GM19397 (cell line): ENCODE measurements around the gene CCSER1.
"Not testable (repeated sequence)": the region's sequence is repeated elsewhere in the genome, so short reads cannot be mapped to it uniquely, and the experiment has no call there.

Experiments used
- ATAC-seq: cut with Tn5 transposase; IDR thresholded peaks from one replicate; pipeline ENCODE4 v1.9.1; 2021; ENCODE audit warnings: mild to moderate bottlenecking, moderate library complexity; ENCODE audit not compliant: unreplicated experiment

CCSER1 gene

GRCh38 chr4:90425893-90426292, 298.7 kb downstream of the CCSER1 start:
- ATAC-seq: no peak

DNA sequence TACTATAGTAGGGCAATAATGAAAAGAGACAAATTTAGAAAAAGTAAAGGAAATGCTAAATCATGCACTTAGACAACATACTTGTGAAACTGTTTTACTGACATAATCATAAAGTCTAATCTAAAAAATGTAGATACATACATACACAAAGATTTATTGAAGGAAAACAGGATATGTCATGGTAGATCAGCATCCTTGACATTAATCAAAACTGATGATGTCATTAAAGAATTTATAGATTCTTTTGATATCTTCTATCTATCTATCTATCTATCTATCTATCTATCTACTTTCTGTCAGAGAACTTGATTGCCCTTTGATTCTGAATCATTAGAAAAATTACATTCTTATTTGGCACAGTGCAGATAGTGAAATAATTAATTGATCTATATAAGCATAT, 311.3 kb downstream of the CCSER1 start:
- no peak for ATAC-seq

GRCh38 chr4:90441770-90442169, 314.6 kb downstream of the CCSER1 start:
- ATAC-seq: no peak

DNA sequence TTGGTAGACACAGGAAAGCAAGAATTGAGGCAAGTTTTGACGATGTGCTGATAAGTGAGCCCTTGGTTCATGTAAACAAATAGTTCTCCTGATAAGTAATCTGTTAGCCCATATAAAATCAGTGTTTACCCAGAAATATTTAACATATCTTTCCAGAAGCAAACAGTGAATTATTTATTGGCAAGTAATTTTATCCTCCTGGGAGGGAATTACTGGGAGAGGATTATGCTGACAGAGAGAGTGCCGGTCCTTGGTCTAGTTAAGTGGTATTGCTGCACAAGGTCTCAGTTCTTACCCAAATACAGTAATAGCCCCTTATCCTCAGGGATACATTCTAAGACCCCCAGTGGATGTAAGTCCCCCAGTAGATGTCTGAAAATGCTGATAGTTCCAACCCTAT, 315.4 kb downstream of the CCSER1 start:
- no peak for ATAC-seq

GRCh38 chr4:90443231-90443630, 316.0 kb downstream of the CCSER1 start:
- no peak for ATAC-seq

DNA sequence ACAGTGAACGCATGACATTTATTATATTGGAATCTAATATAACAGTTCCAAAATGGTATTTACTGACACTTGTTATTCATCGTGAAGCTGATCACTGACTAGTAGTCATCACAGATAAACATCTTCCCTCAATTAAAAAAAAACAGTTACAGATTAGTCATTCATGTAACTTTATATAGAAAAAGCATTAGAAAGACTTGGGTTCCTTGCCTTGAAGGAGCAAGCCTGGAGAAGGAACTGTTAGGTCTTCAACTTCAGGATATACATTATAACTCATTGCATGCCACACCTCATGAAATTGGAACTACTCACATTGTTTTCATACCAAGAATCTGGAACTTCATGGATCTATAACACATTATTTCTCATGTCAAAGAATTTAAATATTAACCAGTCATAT, 317.7 kb downstream of the CCSER1 start:
- no peak for ATAC-seq

GRCh38 chr4:90445380-90445779, 318.2 kb downstream of the CCSER1 start:
- no peak for ATAC-seq

DNA sequence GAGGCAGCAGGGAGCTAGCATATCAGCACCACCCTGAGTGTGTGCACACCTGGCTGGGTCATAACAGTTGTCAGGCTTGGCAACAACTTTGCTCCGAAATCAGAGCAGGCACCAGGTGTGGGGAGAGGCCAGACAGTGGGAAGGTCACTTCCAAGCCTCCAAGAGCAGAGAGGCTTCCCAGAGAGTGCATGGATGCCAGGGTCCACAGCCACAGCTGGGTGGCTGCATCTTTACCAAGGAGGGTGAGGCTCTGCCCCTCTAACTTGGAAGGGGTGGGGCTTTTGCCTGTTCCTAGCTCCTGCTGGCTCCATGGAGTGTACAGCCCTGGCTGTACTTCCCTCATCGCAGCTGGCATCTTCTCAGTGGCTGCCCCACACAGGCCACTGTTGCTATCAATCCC, 322.4 kb downstream of the CCSER1 start:
- ATAC-seq: no peak

GRCh38 chr4:90456891-90457290, 329.7 kb downstream of the CCSER1 start:
- no peak for ATAC-seq

GRCh38 chr4:90457817-90458216, 330.6 kb downstream of the CCSER1 start:
- no peak for ATAC-seq

DNA sequence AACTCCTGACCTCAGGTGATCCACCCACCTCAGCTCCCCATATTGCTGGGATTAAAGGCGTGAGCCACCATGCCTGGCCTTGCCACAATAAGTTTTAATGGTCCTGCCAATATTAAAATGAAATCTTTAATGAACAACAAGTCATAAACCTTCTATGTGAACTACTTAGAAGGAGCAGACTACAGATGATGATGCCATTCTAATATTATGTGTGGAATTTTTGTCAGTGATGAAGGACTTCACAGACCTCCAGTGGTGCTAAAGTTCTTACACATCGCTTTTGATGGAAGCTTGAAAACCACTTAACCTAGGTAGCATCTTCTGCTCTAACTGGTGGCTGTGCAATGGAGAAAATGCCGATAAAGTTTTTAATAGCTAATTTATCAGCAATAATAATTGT, 331.4 kb downstream of the CCSER1 start:
- ATAC-seq: no peak

- ATAC-seq: no peak
Observed at GRCh38 chr4:90474484-90474883, 347.3 kb downstream of the CCSER1 start.

DNA sequence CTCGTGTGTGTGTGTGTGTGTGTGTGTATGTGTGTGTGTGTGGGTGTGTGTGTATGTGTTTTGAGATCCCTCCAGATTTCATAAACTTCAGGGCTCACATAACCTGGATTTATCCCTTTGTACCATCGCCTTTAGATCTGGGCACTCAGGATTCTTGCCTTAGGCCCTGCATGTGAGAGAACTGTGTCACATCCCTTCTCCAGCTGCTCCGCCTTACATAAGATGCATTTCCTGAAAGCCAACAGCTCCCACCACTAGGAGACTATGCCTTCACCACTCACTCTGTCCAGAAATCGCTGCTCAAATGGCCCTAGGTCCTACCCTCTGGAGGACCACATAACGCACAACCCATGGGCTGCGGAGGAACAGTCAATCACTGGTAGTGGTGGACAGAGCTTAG, 348.8 kb downstream of the CCSER1 start:
- ATAC-seq: no peak

- no peak for ATAC-seq
Observed at GRCh38 chr4:90476586-90476985, 349.4 kb downstream of the CCSER1 start.

DNA sequence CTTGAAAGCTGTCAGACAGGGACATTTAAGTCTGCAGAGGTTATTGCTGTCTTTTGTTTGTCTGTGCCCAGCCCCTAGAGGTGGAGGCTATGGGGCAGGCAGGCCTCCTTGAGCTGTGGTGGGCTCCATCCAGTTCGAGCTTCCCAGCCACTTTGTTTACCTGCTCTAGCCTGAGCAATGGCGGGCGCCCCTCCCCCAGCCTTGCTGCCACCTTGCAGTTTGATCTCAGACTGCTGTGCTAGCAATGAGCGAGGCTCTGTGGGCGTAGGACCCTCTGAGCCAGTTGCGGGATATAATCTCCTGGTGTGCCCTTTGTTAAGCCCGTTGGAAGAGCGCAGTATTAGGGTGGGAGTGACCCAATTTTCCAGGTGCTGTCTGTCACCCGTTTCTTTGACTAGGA, 357.7 kb downstream of the CCSER1 start:
- not testable (repeated sequence) for ATAC-seq

DNA sequence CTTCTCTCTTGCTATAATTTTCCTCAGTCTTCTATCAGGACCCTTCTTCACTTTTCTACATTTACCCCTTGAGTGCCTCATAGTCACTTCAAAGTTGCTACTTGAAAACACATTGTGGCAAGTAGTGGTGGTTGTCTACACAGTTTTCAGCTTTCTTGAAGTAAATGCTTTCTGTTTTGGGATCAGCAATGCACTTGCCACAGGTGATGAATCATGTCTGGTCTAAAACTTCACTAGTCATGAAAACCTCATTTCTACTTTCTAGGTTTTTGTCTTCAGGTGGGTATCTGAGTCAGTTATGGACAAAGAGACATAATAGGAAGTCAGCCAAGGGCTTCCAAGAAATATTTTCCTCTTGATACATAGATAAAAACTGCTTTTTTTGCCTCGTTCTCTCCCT, 359.2 kb downstream of the CCSER1 start:
- ATAC-seq: no peak

DNA sequence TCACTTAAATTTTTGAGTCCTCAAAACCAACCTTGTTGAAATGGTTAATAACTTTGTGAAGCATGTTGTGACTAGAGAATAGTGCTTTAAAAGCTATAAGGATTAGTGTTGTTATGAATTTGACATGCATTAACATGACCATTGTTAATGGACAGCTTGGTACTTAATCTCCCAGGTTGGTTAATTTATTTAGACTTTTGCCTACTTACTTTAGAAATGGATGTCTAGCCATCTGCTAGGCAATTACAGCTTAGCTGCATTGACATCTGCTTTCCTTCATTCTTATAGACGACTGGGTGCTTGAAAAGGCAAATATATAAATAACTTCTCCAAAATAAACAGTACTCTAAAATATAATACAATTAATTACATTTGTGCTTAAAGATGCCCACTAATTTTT, 368.0 kb downstream of the CCSER1 start:
- ATAC-seq: no peak

- ATAC-seq: no peak
Observed at GRCh38 chr4:90495936-90496335, 368.7 kb downstream of the CCSER1 start.

GRCh38 chr4:90498175-90498574, 371.0 kb downstream of the CCSER1 start:
- ATAC-seq: no peak

- no peak for ATAC-seq
Observed at GRCh38 chr4:90503677-90504076, 376.5 kb downstream of the CCSER1 start.

GRCh38 chr4:90515191-90515590, 388.0 kb downstream of the CCSER1 start:
- ATAC-seq: no peak

- ATAC-seq: no peak
Observed at GRCh38 chr4:90528551-90528950, 401.4 kb downstream of the CCSER1 start.

DNA sequence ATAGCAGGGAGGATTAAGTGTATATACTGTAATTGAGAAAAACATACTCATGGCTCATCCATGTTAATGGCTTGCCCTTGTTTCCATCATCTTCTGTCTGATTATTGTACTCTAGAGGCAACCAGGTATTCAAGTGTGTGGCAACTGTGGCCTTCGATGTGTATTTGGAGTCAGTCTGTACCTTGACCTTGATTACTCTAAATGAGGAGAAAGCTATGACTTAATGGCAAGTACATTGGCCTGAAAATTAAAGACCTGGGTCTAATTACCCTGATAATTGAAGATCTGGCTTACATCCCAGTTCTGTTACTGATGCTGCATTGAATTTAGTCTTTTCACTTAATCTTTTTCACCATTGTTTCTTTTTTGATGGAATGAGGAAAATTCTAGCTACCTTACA, 409.2 kb downstream of the CCSER1 start:
- ATAC-seq: no peak

- ATAC-seq: no peak
Observed at GRCh38 chr4:90537491-90537890, 410.3 kb downstream of the CCSER1 start.
